Glutamatergic neuron (in vitro differentiated cells): ENCODE results near the gene SYT1. TPM values are rescaled to one million over a fixed set of nuclear protein-coding genes. Genes with fewer than 3 reads are reported as not detected.

Source experiments
- DNase-seq: peaks from one replicate; pipeline ENCODE4 v3.0.0; 2022
- H3K27ac Mint-ChIP-seq: one replicate; pipeline ENCODE4 v1.8.0; 2020; ENCODE audit warnings: mild to moderate bottlenecking, mixed read lengths, inconsistent platforms; ENCODE audit not compliant: unreplicated experiment
- H3K27me3 Mint-ChIP-seq: one replicate; pipeline ENCODE4 v1.8.0; 2020; ENCODE audit warnings: mild to moderate bottlenecking, moderate library complexity, mixed read lengths, inconsistent platforms; ENCODE audit not compliant: unreplicated experiment
- H3K36me3 Mint-ChIP-seq: one replicate; pipeline ENCODE4 v1.8.0; 2020; ENCODE audit warnings: mild to moderate bottlenecking, mixed read lengths, inconsistent platforms; ENCODE audit not compliant: unreplicated experiment
- H3K4me1 Mint-ChIP-seq: one replicate; pipeline ENCODE4 v1.8.0; 2020; ENCODE audit warnings: mild to moderate bottlenecking, low read depth, mixed read lengths, inconsistent platforms; ENCODE audit not compliant: unreplicated experiment
- H3K4me3 Mint-ChIP-seq: one replicate; pipeline ENCODE4 v1.8.0; 2020; ENCODE audit warnings: mild to moderate bottlenecking, mixed read lengths, inconsistent platforms; ENCODE audit not compliant: unreplicated experiment
- H3K9me3 Mint-ChIP-seq: one replicate; pipeline ENCODE4 v1.8.0; 2020; ENCODE audit warnings: mild to moderate bottlenecking, moderate library complexity, mixed read lengths, inconsistent platforms; ENCODE audit not compliant: unreplicated experiment
- CTCF ChIP-seq: fragments of 200-600 bp; sonication (generic); IDR thresholded peaks from one replicate; pipeline ENCODE4 v1.5.0; 2021; ENCODE audit not compliant: partially characterized antibody, unreplicated experiment
- total RNA-seq: library from RNA; stranded (reverse); fragmentation: NEBNext Ultra II Directional; extraction: Animal tissue kit (Norgen Biotek cat#: 25700); gene quantifications from one replicate; pipeline ENCODE4 v1.2.1, GENCODE V29; 2021; ENCODE audit not compliant: unreplicated experiment

Gene SYT1
- total RNA-seq, 1 donor from 2014 or later = 155 TPM

- Mint-ChIP-seq H3K4me3 (no peak overlapping the region), H3K9me3 (no peaks in the 10 kb centered on the region), H3K4me1 (peaks cover 17% of the 10 kb centered on the region), H3K27ac (no peak overlapping the region), H3K27me3 (no peaks in the 10 kb centered on the region), H3K36me3 (no peaks in the 10 kb centered on the region)
- no peak for DNase-seq
- no peak for TF ChIP-seq CTCF
Measured at GRCh38 chr12:79006306-79006705, 141.7 kb downstream of the SYT1 start.

DNA sequence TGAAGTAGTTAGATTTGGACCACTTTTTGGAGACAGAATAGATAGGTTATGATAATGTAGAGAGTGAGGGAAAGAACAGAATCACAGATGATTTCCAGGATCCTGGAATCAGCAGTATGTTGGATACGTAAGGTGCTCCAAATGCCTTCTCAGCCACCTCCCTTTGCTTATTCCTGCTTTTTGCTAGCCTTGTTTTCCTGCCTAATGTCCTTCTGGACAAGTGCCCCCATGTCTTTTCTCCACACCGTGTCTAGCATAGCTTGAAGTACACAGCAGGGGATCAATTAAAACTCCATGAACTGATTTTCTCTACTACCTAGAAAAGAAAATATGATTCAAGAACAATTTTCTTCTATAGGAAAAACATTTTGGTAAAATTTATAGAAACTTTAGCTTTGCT lies 144.0 kb downstream of the SYT1 start:
- no peak overlapping the region for H3K27ac Mint-ChIP-seq
- no peaks in the 10 kb centered on the region for H3K27me3 Mint-ChIP-seq
- TF ChIP-seq CTCF = no peak
- no peaks in the 10 kb centered on the region for H3K36me3 Mint-ChIP-seq
- no peak for DNase-seq
- peaks cover 8% of the 10 kb centered on the region for H3K4me1 Mint-ChIP-seq
- no peak overlapping the region for H3K4me3 Mint-ChIP-seq
- H3K9me3 Mint-ChIP-seq = no peaks in the 10 kb centered on the region

DNA sequence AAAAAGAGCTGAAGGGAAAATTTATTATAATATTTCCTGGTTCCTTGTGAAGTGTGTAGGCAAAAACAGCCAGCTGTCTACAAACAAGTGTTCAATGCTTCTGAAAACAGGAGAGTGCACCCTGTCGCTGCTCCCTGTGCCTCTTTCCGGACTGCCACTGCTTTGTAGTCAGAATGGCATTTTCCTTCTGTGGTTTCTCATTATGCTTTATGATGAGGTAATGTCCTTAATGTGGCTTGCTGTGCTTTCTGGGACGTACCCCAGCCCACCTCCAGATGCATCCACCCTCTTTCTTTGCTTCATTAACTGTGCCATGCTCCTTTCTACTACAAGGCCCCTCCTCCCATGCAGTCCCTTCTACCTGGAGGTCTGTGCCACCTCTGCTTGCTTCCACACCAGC lies 148.1 kb downstream of the SYT1 start:
- Mint-ChIP-seq H3K9me3 (no peaks in the 10 kb centered on the region), H3K4me1 (no peaks in the 10 kb centered on the region), H3K27ac (no peak overlapping the region), H3K4me3 (no peak overlapping the region), H3K27me3 (no peaks in the 10 kb centered on the region), H3K36me3 (peaks cover 5% of the 10 kb centered on the region)
- DNase-seq = no peak
- no peak for TF ChIP-seq CTCF

DNA sequence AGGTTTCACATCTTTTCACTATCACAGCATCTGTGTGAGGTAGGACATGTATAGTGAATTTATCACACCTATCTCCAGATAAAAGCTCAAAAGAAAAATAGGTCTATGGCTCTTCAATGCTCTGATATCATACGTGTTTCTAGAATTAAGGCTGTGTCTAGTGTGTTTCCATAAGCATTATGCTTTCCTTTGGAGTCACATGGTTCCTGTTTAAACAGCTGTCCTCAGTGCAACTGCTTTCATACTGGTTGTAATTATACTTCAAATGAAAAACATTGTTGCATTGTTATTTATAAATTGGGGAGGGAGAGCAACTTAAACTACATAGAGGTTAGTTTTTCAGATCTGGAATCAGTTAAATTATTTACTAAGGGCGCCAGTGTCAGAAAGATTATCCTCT lies 151.6 kb downstream of the SYT1 start:
- H3K27me3 Mint-ChIP-seq = peaks cover 2% of the 10 kb centered on the region
- peaks cover 8% of the 10 kb centered on the region for H3K36me3 Mint-ChIP-seq
- peaks cover 1% of the 10 kb centered on the region for H3K9me3 Mint-ChIP-seq
- no peak overlapping the region for H3K27ac Mint-ChIP-seq
- no peak for DNase-seq
- no peak overlapping the region for H3K4me3 Mint-ChIP-seq
- no peak for TF ChIP-seq CTCF
- peaks cover 9% of the 10 kb centered on the region for H3K4me1 Mint-ChIP-seq

DNA sequence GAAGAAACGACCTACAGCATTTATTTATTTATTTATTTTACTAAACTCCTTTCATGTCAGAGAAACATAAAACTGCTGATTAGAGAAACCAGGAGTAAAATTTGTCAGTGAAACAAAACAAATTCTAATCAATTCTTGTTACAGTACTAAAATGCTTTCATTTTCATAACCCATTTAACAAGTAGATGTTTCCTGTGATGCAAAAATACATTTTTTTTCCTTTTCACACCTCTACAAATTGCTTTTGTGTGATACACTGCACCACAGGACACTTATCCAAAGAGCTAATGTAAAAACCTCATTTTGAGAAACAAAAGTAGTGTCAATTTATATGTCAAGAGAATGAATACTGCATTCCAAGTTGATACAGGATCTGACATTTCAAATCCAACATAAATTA lies 155.1 kb downstream of the SYT1 start:
- Mint-ChIP-seq H3K4me3 (no peak overlapping the region), H3K36me3 (peaks cover 8% of the 10 kb centered on the region), H3K27ac (no peak overlapping the region), H3K4me1 (peaks cover 28% of the 10 kb centered on the region), H3K27me3 (peaks cover 2% of the 10 kb centered on the region), H3K9me3 (peaks cover 1% of the 10 kb centered on the region)
- no peak for TF ChIP-seq CTCF
- DNase-seq = no peak
